ENCODE results near the gene UNC5A.

UNC5A gene

GRCh38 chr5:176822041-176822792 is 11.9 kb downstream of the UNC5A start:
- DNase-seq: no peak

GRCh38 chr5:176822793-176823481 is 12.6 kb downstream of the UNC5A start:
- DNase-seq: no peak

- DNase-seq: no peak
Observed at GRCh38 chr5:176823869-176824412, 13.6 kb downstream of the UNC5A start.

- DNase-seq: no peak
Observed at GRCh38 chr5:176824604-176825003, 14.2 kb downstream of the UNC5A start.

GRCh38 chr5:176825234-176825633 is 14.9 kb downstream of the UNC5A start:
- no peak for DNase-seq

GRCh38 chr5:176825957-176826356 is 15.6 kb downstream of the UNC5A start:
- no peak for DNase-seq

- DNase-seq: no peak
Observed at GRCh38 chr5:176827736-176828414, 17.5 kb downstream of the UNC5A start.

GRCh38 chr5:176829320-176829719 is 19.0 kb downstream of the UNC5A start:
- DNase-seq: no peak

- no peak for DNase-seq
Observed at GRCh38 chr5:176830422-176830994, 20.1 kb downstream of the UNC5A start.

- no peak for DNase-seq
Observed at GRCh38 chr5:176830995-176831423, 20.6 kb downstream of the UNC5A start.

- no peak for DNase-seq
Observed at GRCh38 chr5:176831425-176831824, 21.1 kb downstream of the UNC5A start.

- DNase-seq: no peak
Observed at GRCh38 chr5:176832162-176832561, 21.8 kb downstream of the UNC5A start.

- no peak for DNase-seq
Observed at GRCh38 chr5:176833286-176833685, 22.9 kb downstream of the UNC5A start.

GRCh38 chr5:176835918-176836317 is 25.6 kb downstream of the UNC5A start:
- DNase-seq: no peak

GRCh38 chr5:176836811-176837706 is 26.7 kb downstream of the UNC5A start:
- DNase-seq: no peak

- DNase-seq: no peak
Observed at GRCh38 chr5:176837707-176838115, 27.4 kb downstream of the UNC5A start.

GRCh38 chr5:176843673-176844072 is 33.3 kb downstream of the UNC5A start:
- no peak for DNase-seq

GRCh38 chr5:176844281-176844680 is 33.9 kb downstream of the UNC5A start:
- DNase-seq: no peak

GRCh38 chr5:176844706-176845391 is 34.5 kb downstream of the UNC5A start:
- DNase-seq: no peak

GRCh38 chr5:176845392-176845713 is 35.0 kb downstream of the UNC5A start:
- no peak for DNase-seq

GRCh38 chr5:176846335-176847140 is 36.2 kb downstream of the UNC5A start:
- no peak for DNase-seq
